ENCODE data around the gene CCDC40. TPM values are rescaled to one million over a fixed set of nuclear protein-coding genes. Genes with fewer than 3 reads are reported as not detected.

The CCDC40 gene
- total and polyA plus RNA-seq, 2 of the 13 experiments (the other 11 are each of a cell fraction or from before 2014, with no cell fraction given): 4.1 to 5.5 TPM

DNA sequence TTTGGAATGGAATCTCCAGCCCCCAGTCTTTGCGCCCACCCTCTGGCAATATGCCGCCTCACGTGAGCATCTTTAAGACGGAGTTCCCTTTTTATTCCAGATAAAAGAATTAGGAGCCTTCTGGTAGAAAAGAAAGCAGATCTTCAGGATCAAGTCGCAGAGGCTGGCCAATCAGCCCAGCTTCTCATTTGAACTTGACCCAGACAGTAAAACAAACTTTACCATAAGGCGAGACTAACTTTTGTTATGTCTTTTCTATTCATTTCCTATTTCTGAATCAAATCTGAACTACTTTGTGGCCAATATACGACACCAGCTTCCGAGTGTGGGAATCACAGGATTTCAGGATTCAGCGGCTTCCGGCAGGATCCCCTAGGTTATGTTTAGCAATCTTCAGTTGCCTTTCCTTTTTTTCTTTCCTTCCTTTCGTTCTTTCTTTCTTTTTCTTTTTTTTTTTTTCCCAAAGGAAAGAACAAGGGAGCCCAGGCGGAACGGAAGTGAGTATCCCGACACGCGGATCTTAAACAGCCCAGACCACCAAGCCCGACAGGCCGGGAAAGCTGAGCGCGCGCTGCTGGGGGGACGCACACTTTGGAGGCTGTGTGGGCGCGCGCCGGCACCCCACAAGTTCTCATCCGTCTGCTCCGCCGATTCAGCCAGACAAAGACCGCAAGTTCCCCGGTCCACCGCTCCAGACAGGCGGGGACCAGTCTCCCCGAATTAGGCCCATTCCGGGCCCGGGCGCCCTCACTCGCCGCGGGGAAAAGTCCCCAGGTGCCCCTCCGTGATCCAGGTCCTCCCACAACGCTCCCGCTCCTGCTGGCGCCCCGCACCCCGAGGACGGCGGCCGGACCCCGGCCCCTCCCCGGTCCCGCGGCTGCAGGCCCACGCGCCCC, 1.4 kb upstream of the CCDC40 start (continued):
- TF ChIP-seq MEF2D (CRISPR knock-in tag; IDR thresholded peaks at IDR 0.05) (no peak), NCOR1 (IDR thresholded peaks at IDR 0.05; ENCODE audit: borderline replicate concordance, low read length) (no peak), NR1H2 (CRISPR knock-in tag; IDR thresholded peaks at IDR 0.05; ENCODE audit: borderline replicate concordance, low read depth) (no peak), PPARG (CRISPR knock-in tag; conservative IDR thresholded peaks at IDR 0.05) (no peak), IRX3 (CRISPR knock-in tag; IDR thresholded peaks at IDR 0.05; ENCODE audit: borderline replicate concordance, low read depth) (no peak), ZNF180 (CRISPR knock-in tag; IDR thresholded peaks at IDR 0.05; ENCODE audit: borderline replicate concordance, low read depth) (no peak), SOX5 (CRISPR knock-in tag; IDR thresholded peaks at IDR 0.05; ENCODE audit: borderline replicate concordance) (no peak), SPEN (CRISPR knock-in tag; IDR thresholded peaks at IDR 0.05; ENCODE audit: low read depth) (no peak), SSRP1 (CRISPR knock-in tag; IDR thresholded peaks at IDR 0.05) (no peak), NAIF1 (CRISPR knock-in tag; IDR thresholded peaks at IDR 0.05; ENCODE audit: borderline replicate concordance) (no peak), CEBPB (IDR thresholded peaks at IDR 0.05; ENCODE audit: borderline replicate concordance, low read depth, low read length) (no peak), AHR (CRISPR knock-in tag; IDR thresholded peaks at IDR 0.05) (no peak), SRSF4 (IDR thresholded peaks at IDR 0.05; ENCODE audit: low read depth, low read length, poor library complexity, severe bottlenecking) (no peak), MAZ (IDR thresholded peaks at IDR 0.05; ENCODE audit: borderline replicate concordance, low read depth, low read length) (no peak), MAZ (CRISPR knock-in tag; IDR thresholded peaks at IDR 0.05; ENCODE audit: low read depth) (no peak)
- TF ChIP-seq, protein P1, sequence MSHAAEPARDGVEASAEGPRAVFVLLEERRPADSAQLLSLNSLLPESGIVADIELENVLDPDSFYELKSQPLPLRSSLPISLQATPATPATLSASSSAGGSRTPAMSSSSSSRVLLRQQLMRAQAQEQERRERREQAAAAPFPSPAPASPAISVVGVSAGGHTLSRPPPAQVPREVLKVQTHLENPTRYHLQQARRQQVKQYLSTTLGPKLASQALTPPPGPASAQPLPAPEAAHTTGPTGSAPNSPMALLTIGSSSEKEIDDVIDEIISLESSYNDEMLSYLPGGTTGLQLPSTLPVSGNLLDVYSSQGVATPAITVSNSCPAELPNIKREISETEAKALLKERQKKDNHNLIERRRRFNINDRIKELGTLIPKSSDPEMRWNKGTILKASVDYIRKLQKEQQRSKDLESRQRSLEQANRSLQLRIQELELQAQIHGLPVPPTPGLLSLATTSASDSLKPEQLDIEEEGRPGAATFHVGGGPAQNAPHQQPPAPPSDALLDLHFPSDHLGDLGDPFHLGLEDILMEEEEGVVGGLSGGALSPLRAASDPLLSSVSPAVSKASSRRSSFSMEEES (CRISPR knock-in tag; IDR thresholded peaks at IDR 0.05): no peak
- TF ChIP-seq, protein P2, sequence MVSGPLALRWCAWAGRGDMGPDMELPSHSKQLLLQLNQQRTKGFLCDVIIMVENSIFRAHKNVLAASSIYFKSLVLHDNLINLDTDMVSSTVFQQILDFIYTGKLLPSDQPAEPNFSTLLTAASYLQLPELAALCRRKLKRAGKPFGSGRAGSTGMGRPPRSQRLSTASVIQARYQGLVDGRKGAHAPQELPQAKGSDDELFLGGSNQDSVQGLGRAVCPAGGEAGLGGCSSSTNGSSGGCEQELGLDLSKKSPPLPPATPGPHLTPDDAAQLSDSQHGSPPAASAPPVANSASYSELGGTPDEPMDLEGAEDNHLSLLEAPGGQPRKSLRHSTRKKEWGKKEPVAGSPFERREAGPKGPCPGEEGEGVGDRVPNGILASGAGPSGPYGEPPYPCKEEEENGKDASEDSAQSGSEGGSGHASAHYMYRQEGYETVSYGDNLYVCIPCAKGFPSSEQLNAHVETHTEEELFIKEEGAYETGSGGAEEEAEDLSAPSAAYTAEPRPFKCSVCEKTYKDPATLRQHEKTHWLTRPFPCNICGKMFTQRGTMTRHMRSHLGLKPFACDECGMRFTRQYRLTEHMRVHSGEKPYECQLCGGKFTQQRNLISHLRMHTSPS (CRISPR knock-in tag; IDR thresholded peaks at IDR 0.05; ENCODE audit: low read depth): no peak
- TF ChIP-seq, protein P3, sequence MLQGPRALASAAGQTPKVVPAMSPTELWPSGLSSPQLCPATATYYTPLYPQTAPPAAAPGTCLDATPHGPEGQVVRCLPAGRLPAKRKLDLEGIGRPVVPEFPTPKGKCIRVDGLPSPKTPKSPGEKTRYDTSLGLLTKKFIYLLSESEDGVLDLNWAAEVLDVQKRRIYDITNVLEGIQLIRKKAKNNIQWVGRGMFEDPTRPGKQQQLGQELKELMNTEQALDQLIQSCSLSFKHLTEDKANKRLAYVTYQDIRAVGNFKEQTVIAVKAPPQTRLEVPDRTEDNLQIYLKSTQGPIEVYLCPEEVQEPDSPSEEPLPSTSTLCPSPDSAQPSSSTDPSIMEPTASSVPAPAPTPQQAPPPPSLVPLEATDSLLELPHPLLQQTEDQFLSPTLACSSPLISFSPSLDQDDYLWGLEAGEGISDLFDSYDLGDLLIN (CRISPR knock-in tag; IDR thresholded peaks at IDR 0.05; ENCODE audit: borderline replicate concordance): no peak
- TF ChIP-seq, protein P4, sequence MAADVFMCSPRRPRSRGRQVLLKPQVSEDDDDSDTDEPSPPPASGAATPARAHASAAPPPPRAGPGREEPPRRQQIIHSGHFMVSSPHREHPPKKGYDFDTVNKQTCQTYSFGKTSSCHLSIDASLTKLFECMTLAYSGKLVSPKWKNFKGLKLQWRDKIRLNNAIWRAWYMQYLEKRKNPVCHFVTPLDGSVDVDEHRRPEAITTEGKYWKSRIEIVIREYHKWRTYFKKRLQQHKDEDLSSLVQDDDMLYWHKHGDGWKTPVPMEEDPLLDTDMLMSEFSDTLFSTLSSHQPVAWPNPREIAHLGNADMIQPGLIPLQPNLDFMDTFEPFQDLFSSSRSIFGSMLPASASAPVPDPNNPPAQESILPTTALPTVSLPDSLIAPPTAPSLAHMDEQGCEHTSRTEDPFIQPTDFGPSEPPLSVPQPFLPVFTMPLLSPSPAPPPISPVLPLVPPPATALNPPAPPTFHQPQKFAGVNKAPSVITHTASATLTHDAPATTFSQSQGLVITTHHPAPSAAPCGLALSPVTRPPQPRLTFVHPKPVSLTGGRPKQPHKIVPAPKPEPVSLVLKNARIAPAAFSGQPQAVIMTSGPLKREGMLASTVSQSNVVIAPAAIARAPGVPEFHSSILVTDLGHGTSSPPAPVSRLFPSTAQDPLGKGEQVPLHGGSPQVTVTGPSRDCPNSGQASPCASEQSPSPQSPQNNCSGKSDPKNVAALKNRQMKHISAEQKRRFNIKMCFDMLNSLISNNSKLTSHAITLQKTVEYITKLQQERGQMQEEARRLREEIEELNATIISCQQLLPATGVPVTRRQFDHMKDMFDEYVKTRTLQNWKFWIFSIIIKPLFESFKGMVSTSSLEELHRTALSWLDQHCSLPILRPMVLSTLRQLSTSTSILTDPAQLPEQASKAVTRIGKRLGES (CRISPR knock-in tag; IDR thresholded peaks at IDR 0.05; ENCODE audit: borderline replicate concordance): no peak
